ENCODE results near the gene GREM1. TPM values are rescaled to one million over a fixed set of nuclear protein-coding genes. Genes with fewer than 3 reads are reported as not detected.

Gene GREM1
- total RNA-seq, 1 experiment from 2014 or later, result 1.1 TPM

DNA sequence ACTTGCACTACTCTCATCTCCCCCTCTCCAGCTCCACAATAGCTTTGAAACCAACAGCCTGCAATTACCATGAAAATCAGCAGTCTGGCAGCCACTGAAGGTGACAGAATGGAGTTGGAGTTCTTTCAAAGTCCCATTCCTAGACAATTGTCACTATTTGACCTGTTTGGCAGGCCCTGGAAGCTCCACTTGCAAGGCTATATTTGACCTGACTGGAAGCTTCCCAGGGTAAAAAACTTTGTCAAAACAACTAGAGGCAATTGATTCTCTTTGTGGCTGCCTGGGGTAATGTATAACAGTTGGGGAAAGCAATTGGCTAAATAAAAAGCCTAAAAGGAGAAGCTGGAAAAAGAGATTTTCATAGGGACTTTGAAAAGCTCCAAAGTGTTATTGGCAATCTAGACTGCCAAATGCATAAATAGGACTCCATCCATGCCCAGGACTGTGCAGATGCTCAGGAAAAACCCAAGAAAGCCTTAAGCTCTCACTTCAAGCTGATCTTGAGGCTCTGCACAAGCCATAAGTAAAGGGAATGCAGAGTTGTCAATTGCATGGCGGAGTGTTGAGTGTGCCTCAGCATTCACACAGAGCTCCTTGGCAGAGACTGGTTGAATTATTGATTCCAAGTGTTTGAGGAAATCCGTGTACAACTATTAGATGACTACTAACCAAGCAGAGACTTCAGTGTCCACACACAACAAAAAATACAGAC, 18.3 kb downstream of the GREM1 start:
- H3K36me3 Mint-ChIP-seq (ENCODE audit: insufficient read depth in 1 of 3, low read depth in 3 of 3), result 0 out of 7 replicates have a peak, but pooled peaks cover 0 to 4% (median 0%) of the 10 kb centered on the region in 3 experiments
- Histone ChIP-seq H2AFZ (ENCODE audit: low read length) (no peak overlapping the region), H2BK20ac (ENCODE audit: low read depth, low read length, poor library complexity, severe bottlenecking) (no peak overlapping the region), H3K79me2 (ENCODE audit: insufficient read depth, low read length) (no peaks in the 10 kb centered on the region), H3K9me3 (ENCODE audit: control insufficient read depth, low read depth, low read length) (no peaks in the 10 kb centered on the region), H3K4me1 (ENCODE audit: insufficient read depth, low read length) (no peaks in the 10 kb centered on the region), H2BK5ac (ENCODE audit: insufficient read length, low read length) (no peak overlapping the region), H4K5ac (ENCODE audit: insufficient read length, low read depth, low read length) (no peak overlapping the region), H3K56ac (ENCODE audit: insufficient read length, low read depth, low read length) (no peak overlapping the region), H2BK12ac (ENCODE audit: insufficient read length, low read depth, low read length) (no peak overlapping the region), H4K91ac (ENCODE audit: insufficient read length, low read depth, low read length) (no peak overlapping the region), H3K4me2 (ENCODE audit: insufficient read depth, insufficient read length, low read length) (no peak overlapping the region), H3K4ac (ENCODE audit: low read depth, low read length) (no peak overlapping the region), H3K79me1 (ENCODE audit: insufficient read depth, low read depth, low read length, poor library complexity, severe bottlenecking) (no peaks in the 10 kb centered on the region), H3K18ac (ENCODE audit: insufficient read length, low read depth, low read length) (no peak overlapping the region), H3K9ac (ENCODE audit: extremely low read depth, insufficient read length, low read length) (no peak overlapping the region), H2AK5ac (ENCODE audit: insufficient read length, low read length) (no peak overlapping the region), H3T11ph (ENCODE audit: low read length) (no peak overlapping the region), H4K20me1 (ENCODE audit: control insufficient read depth, insufficient read depth, insufficient read length) (no peaks in the 10 kb centered on the region), H3K23me2 (ENCODE audit: insufficient read length, low read depth, low read length, poor library complexity, severe bottlenecking) (no peaks in the 10 kb centered on the region), H4K8ac (replicated peaks; ENCODE audit: insufficient read length, low read depth, low read length) (no peak overlapping the region), H3K23ac (ENCODE audit: insufficient read length, low read depth, low read length) (no peak overlapping the region), H3K27me3 (ENCODE audit: insufficient read depth, low read length) (no peaks in the 10 kb centered on the region; the same call in 1 of the 2 replicates), H3K14ac (ENCODE audit: insufficient read depth, low read length) (no peak overlapping the region), H2BK120ac (ENCODE audit: low read depth, low read length, poor library complexity, severe bottlenecking) (no peak overlapping the region), H2BK15ac (ENCODE audit: low read depth, low read length) (no peak overlapping the region), H3K27ac (ENCODE audit: insufficient read length, low read depth, low read length) (no peak overlapping the region)
- no peak overlapping the region for H3K4me3 Mint-ChIP-seq
- DNase-seq, result no peak
- TF ChIP-seq, protein P1, sequence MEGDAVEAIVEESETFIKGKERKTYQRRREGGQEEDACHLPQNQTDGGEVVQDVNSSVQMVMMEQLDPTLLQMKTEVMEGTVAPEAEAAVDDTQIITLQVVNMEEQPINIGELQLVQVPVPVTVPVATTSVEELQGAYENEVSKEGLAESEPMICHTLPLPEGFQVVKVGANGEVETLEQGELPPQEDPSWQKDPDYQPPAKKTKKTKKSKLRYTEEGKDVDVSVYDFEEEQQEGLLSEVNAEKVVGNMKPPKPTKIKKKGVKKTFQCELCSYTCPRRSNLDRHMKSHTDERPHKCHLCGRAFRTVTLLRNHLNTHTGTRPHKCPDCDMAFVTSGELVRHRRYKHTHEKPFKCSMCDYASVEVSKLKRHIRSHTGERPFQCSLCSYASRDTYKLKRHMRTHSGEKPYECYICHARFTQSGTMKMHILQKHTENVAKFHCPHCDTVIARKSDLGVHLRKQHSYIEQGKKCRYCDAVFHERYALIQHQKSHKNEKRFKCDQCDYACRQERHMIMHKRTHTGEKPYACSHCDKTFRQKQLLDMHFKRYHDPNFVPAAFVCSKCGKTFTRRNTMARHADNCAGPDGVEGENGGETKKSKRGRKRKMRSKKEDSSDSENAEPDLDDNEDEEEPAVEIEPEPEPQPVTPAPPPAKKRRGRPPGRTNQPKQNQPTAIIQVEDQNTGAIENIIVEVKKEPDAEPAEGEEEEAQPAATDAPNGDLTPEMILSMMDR (conservative IDR thresholded peaks at IDR 0.05), result no peak
- peak overlapping the region in 1 of 3 experiments; percentile 8; a peak in 1 of 7 replicates for H3K27ac Mint-ChIP-seq
- no CpG with 5 or more reads among the region's 2 CpGs for WGBS (ENCODE audit: extremely low coverage, insufficient read length, low lambda C conversion rate)
- peaks cover 8% of the 10 kb centered on the region for H3K27me3 Mint-ChIP-seq (ENCODE audit: low read depth)
- peaks cover 9 to 13% of the 10 kb centered on the region in 2 experiments for H3K4me1 Mint-ChIP-seq
- H3K9me3 Mint-ChIP-seq, result peaks cover 3 to 7% of the 10 kb centered on the region in 2 experiments; a peak in 4 of 5 replicates

All from H9 (cell line).